Islet precursor cell (in vitro differentiated cells): ENCODE measurements around the gene HOXA10.

Source experiments
- DNase-seq: peaks from one replicate; pipeline ENCODE4 v3.0.0-alpha.2; 2018

HOXA10 gene

GRCh38 chr7:27128034-27128433 is 46.1 kb downstream of the HOXA10 start:
- peak; percentile 43 for DNase-seq

GRCh38 chr7:27126596-27127327 is 47.4 kb downstream of the HOXA10 start:
- DNase-seq: no peak

- no peak for DNase-seq
Observed at GRCh38 chr7:27125986-27126394, 48.1 kb downstream of the HOXA10 start.

- no peak for DNase-seq
Observed at GRCh38 chr7:27124902-27125689, 49.0 kb downstream of the HOXA10 start.

GRCh38 chr7:27124096-27124901 is 49.8 kb downstream of the HOXA10 start:
- DNase-seq: peak; percentile 74

GRCh38 chr7:27123477-27124053 is 50.6 kb downstream of the HOXA10 start:
- peak; percentile 46 for DNase-seq

GRCh38 chr7:27123007-27123476 is 51.1 kb downstream of the HOXA10 start:
- peak; percentile 70 for DNase-seq

GRCh38 chr7:27122077-27122910 is 51.8 kb downstream of the HOXA10 start:
- DNase-seq: peak; percentile 55

GRCh38 chr7:27121684-27122076 is 52.4 kb downstream of the HOXA10 start:
- DNase-seq: no peak
